ENCODE measurements around the gene PTPRD.

DNA sequence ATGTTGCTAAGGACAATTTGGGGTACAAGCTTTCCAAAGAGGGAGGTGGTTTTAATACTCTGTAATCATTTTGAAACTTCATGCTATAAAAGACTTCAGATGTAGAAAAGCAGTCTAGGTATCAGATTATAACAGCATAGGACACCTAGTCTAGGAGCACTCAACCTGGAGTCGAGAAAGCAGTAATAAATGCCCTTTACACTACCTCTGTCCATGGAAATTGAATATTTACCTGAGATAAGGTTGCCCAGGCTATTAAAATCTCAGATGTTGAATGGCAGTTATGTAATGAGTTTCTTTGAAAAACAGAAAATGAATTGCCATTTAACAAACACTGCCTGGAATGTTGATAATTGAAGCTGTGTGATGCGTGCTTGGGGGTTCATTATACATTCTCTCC lies 2251.4 kb downstream of the PTPRD start:
- TF ChIP-seq, protein P1, sequence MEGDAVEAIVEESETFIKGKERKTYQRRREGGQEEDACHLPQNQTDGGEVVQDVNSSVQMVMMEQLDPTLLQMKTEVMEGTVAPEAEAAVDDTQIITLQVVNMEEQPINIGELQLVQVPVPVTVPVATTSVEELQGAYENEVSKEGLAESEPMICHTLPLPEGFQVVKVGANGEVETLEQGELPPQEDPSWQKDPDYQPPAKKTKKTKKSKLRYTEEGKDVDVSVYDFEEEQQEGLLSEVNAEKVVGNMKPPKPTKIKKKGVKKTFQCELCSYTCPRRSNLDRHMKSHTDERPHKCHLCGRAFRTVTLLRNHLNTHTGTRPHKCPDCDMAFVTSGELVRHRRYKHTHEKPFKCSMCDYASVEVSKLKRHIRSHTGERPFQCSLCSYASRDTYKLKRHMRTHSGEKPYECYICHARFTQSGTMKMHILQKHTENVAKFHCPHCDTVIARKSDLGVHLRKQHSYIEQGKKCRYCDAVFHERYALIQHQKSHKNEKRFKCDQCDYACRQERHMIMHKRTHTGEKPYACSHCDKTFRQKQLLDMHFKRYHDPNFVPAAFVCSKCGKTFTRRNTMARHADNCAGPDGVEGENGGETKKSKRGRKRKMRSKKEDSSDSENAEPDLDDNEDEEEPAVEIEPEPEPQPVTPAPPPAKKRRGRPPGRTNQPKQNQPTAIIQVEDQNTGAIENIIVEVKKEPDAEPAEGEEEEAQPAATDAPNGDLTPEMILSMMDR (IDR thresholded peaks at IDR 0.05) = no peak
- TF ChIP-seq POLR2A (IDR thresholded peaks at IDR 0.05) = no peak
